Panc1 (cell line): ENCODE measurements around the gene ECHS1. TPM values are rescaled to one million over a fixed set of nuclear protein-coding genes. Genes with fewer than 3 reads are reported as not detected.

Experiments used
- ATAC-seq: fragments of 200-7000 bp; cut with Tn5 transposase; 2 replicates; pipeline ENCODE4 v1.9.1; 2020; ENCODE audit warnings: mild to moderate bottlenecking, moderate library complexity
- BruUV-seq: library from RNA; stranded (reverse); fragments of 400-500 nt; replicated peaks from 2 replicates; lab custom pipeline; 2021; lab: Mats Ljungman, UMichigan
- CTCF ChIA-PET: fragments of 300-600 bp; sonication (Branson Sonifier 250); formaldehyde crosslinking; loops from one replicate; lab custom pipeline; 2022; ENCODE audit warnings: antibody characterized with exemption; lab: Charles Lee
- POLR2A ChIA-PET: fragments of 300-600 bp; sonication (Branson Sonifier 250); formaldehyde crosslinking; loops from one replicate; lab custom pipeline; 2022; ENCODE audit warnings: antibody characterized with exemption; lab: Charles Lee
- DNase-seq: peaks from one replicate; pipeline ENCODE4 v3.0.0-alpha.2; 2010; ENCODE audit warnings: low read depth, low spot score
- H3K27ac ChIP-seq: 2 replicates; pipeline ENCODE4 v1.5.1; 2011; ENCODE audit warnings: mild to moderate bottlenecking, low read length, inconsistent platforms
- H3K27me3 ChIP-seq: fragments of 200-500 bp; sonication (Bioruptor generic); 2 replicates; pipeline ENCODE4 v1.6.0; 2014; ENCODE audit warnings: low read length, inconsistent platforms; ENCODE audit not compliant: control insufficient read depth, insufficient read depth
- H3K36me3 ChIP-seq: fragments of 200-500 bp; sonication (Bioruptor generic); 2 replicates; pipeline ENCODE4 v1.5.1; 2014; ENCODE audit warnings: inconsistent platforms, mild to moderate bottlenecking, low read length, moderate library complexity; ENCODE audit not compliant: control insufficient read depth, insufficient read depth
- H3K4me1 ChIP-seq: 2 replicates; pipeline ENCODE4 v1.5.1; 2011; ENCODE audit warnings: inconsistent platforms, mild to moderate bottlenecking, low read length, moderate library complexity; ENCODE audit not compliant: control insufficient read depth, insufficient read depth
- H3K4me3 ChIP-seq, 2 experiments: 2 replicates each; pipeline ENCODE4 v1.5.1; 2011 to 2012; ENCODE audit warnings: low read depth in 2 of 2, low read length in 2 of 2, mild to moderate bottlenecking in 2 of 2, inconsistent platforms in 1 of 2, moderate library complexity in 1 of 2
- H3K9me3 ChIP-seq: fragments of 200-500 bp; sonication (Bioruptor generic); 2 replicates; pipeline ENCODE4 v1.5.1; 2014; ENCODE audit warnings: low read depth, mild to moderate bottlenecking, inconsistent platforms, low read length, moderate library complexity; ENCODE audit not compliant: control insufficient read depth, insufficient read depth
- POLR2AphosphoS5 ChIP-seq: IDR thresholded peaks from 2 replicates; pipeline ENCODE4 v1.6.1; 2012; ENCODE audit warnings: mild to moderate bottlenecking, low read depth, low read length, moderate library complexity
- SIN3A ChIP-seq: IDR thresholded peaks from 2 replicates; pipeline ENCODE4 v1.6.1; 2012; ENCODE audit warnings: low read depth, mild to moderate bottlenecking, low read length, moderate library complexity, borderline replicate concordance; ENCODE audit not compliant: insufficient read depth
- TCF7L2 ChIP-seq: IDR thresholded peaks from 2 replicates; pipeline ENCODE4 v1.6.1; 2011; ENCODE audit warnings: mild to moderate bottlenecking, low read depth, low read length, inconsistent platforms
- in situ Hi-C: cut with HindIII; loops from 2 replicates; pipeline ENCODE4 v1.10.0; 2016; ENCODE audit warnings: low sequenced_read_pairs, low pct_unique_long_range_greater_than_20kb
- intact Hi-C: fragments of 100-400 bp; cut with micrococcal nuclease; formaldehyde crosslinking; loops from one replicate; pipeline ENCODE4 v1.10.0; 2022; ENCODE audit not compliant: unreplicated experiment
- microRNA-seq: library from miRNA; unstranded; fragments of <30 nt; microRNA quantifications from one replicate; pipeline ENCODE4 v1.1.0, GENCODE V29; 2020; ENCODE audit not compliant: unreplicated experiment
- total RNA-seq: library from RNA; stranded (reverse); gene quantifications from one replicate; pipeline ENCODE4 v1.2.1, GENCODE V29; 2021; ENCODE audit not compliant: unreplicated experiment
- TF ChIP-seq, protein P1 (sequence below), 2 experiments: IDR thresholded peaks; 2 replicates each; pipeline ENCODE4 v1.6.1; 2011 to 2012; ENCODE audit warnings: low read depth in 2 of 2, control low read depth in 1 of 2, low read length in 1 of 2, mild to moderate bottlenecking in 1 of 2, moderate library complexity in 1 of 2; ENCODE audit not compliant: insufficient read depth in 1 of 2
- TF ChIP-seq, protein P2 (sequence below): fragments of 450-650 bp; IDR thresholded peaks from 2 replicates; pipeline ENCODE4 v1.5.1; 2017; ENCODE audit warnings: mild to moderate bottlenecking

ECHS1 gene
- total RNA-seq, 1 experiment from 2014 or later: 165 TPM

DNA sequence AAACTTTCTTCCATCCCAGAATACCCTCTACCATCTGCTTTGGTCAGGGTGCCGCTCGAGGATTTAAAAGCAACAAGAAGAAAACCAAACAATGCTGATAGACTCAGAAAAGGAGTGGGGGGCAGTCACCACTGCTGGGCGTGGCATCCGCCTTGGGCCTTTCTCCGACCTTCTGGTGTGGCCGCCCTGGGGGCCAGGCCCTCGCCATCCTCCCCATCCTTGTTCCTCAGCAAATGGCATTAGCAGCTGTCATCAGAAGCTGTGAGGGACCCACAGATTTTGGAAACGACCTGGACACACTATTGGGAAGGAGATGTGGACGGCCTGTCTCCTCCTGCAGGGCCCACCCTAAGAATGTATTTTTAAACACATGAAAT, 60.4 kb downstream of the ECHS1 start:
- DNase-seq: no peak
- ATAC-seq: no peak
- no peaks in the 10 kb centered on the region for H3K27me3 ChIP-seq
- H3K36me3 ChIP-seq: peaks cover 4% of the 10 kb centered on the region; the same call in 1 of the 2 replicates
- intact Hi-C loops (no loop called here), in situ Hi-C loops (no loop called here)
- ChIA-PET CTCF (no interaction called here), POLR2A (no interaction called here)
- no peaks in the 10 kb centered on the region for H3K9me3 ChIP-seq
- BruUV-seq: no TSS peak
- H3K4me1 ChIP-seq: peaks cover 4% of the 10 kb centered on the region; the same call in 1 of the 2 replicates
- H3K4me3 ChIP-seq: no peak overlapping the region
- TF ChIP-seq, protein P1, sequence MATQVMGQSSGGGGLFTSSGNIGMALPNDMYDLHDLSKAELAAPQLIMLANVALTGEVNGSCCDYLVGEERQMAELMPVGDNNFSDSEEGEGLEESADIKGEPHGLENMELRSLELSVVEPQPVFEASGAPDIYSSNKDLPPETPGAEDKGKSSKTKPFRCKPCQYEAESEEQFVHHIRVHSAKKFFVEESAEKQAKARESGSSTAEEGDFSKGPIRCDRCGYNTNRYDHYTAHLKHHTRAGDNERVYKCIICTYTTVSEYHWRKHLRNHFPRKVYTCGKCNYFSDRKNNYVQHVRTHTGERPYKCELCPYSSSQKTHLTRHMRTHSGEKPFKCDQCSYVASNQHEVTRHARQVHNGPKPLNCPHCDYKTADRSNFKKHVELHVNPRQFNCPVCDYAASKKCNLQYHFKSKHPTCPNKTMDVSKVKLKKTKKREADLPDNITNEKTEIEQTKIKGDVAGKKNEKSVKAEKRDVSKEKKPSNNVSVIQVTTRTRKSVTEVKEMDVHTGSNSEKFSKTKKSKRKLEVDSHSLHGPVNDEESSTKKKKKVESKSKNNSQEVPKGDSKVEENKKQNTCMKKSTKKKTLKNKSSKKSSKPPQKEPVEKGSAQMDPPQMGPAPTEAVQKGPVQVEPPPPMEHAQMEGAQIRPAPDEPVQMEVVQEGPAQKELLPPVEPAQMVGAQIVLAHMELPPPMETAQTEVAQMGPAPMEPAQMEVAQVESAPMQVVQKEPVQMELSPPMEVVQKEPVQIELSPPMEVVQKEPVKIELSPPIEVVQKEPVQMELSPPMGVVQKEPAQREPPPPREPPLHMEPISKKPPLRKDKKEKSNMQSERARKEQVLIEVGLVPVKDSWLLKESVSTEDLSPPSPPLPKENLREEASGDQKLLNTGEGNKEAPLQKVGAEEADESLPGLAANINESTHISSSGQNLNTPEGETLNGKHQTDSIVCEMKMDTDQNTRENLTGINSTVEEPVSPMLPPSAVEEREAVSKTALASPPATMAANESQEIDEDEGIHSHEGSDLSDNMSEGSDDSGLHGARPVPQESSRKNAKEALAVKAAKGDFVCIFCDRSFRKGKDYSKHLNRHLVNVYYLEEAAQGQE (IDR thresholded peaks at IDR 0.05; ENCODE audit: insufficient read depth in 1 of 2, low read depth in 2 of 2, low read length in 1 of 2): no peak
- TF ChIP-seq, protein P2, sequence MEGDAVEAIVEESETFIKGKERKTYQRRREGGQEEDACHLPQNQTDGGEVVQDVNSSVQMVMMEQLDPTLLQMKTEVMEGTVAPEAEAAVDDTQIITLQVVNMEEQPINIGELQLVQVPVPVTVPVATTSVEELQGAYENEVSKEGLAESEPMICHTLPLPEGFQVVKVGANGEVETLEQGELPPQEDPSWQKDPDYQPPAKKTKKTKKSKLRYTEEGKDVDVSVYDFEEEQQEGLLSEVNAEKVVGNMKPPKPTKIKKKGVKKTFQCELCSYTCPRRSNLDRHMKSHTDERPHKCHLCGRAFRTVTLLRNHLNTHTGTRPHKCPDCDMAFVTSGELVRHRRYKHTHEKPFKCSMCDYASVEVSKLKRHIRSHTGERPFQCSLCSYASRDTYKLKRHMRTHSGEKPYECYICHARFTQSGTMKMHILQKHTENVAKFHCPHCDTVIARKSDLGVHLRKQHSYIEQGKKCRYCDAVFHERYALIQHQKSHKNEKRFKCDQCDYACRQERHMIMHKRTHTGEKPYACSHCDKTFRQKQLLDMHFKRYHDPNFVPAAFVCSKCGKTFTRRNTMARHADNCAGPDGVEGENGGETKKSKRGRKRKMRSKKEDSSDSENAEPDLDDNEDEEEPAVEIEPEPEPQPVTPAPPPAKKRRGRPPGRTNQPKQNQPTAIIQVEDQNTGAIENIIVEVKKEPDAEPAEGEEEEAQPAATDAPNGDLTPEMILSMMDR: no peak
- TF ChIP-seq POLR2AphosphoS5 (no peak), SIN3A (no peak), TCF7L2 (no peak)
- no peak overlapping the region for H3K27ac ChIP-seq

Small RNA genes lying within 50 kb of the gene (microRNA-seq; reads per million reads assigned to microRNA genes)
- gene MIR3944: 6.7 reads per million, percentile 20 among the genes with 10 or more reads in this experiment

Other genes starting within 250 kb of the ECHS1 start
- gene KNDC1, start 213.1 kb downstream of the ECHS1 start, total RNA-seq: 2.6 TPM
- gene UTF1, start 143.1 kb downstream of the ECHS1 start, total RNA-seq: not detected
- gene VENTX, start 135.5 kb downstream of the ECHS1 start, total RNA-seq: not detected
- 3.7 TPM for gene ADAM8, start 96.5 kb downstream of the ECHS1 start, total RNA-seq
- 93.7 TPM for gene TUBGCP2, start 64.5 kb downstream of the ECHS1 start, total RNA-seq
- gene ZNF511, start 64.4 kb downstream of the ECHS1 start, total RNA-seq: 93.8 TPM
- gene CALY, start 36.5 kb downstream of the ECHS1 start, total RNA-seq: 1.9 TPM
- gene PRAP1, start 26.0 kb downstream of the ECHS1 start, total RNA-seq: 0.21 TPM
- 39.6 TPM for gene FUOM, start 15.3 kb downstream of the ECHS1 start, total RNA-seq
- 9.3 TPM for gene PAOX, start 5.9 kb upstream of the ECHS1 start, total RNA-seq
- gene MTG1, start 20.8 kb upstream of the ECHS1 start, total RNA-seq: 96.4 TPM
- gene SPRN, start 51.3 kb upstream of the ECHS1 start, total RNA-seq: 0.64 TPM
- 0.57 TPM for gene SCART1, start 80.6 kb upstream of the ECHS1 start, total RNA-seq
- 1.1 TPM for gene CYP2E1, start 154.0 kb upstream of the ECHS1 start, total RNA-seq
- not detected for gene SYCE1, start 192.2 kb upstream of the ECHS1 start, total RNA-seq